Mesendoderm (in vitro differentiated cells): ENCODE results near the gene KCTD19.

Source experiments
- DNase-seq: peaks from one replicate; pipeline ENCODE4 v3.0.0; 2013
- H2AK5ac ChIP-seq: 2 replicates; pipeline ENCODE4 v1.6.1; 2013; ENCODE audit warnings: low read length, inconsistent platforms
- H2BK120ac ChIP-seq: 2 replicates; pipeline ENCODE4 v1.6.1; 2013; ENCODE audit warnings: low read depth, mild to moderate bottlenecking, low read length, moderate library complexity, mixed read lengths
- H2BK15ac ChIP-seq: replicated peaks from 2 replicates; pipeline ENCODE4 v1.6.1; 2013; ENCODE audit warnings: low read depth, mild to moderate bottlenecking, moderate library complexity
- H2BK5ac ChIP-seq: 2 replicates; pipeline ENCODE4 v1.6.1; 2013; ENCODE audit warnings: low read length, inconsistent platforms
- H3K18ac ChIP-seq: 2 replicates; pipeline ENCODE4 v1.6.1; 2013; ENCODE audit warnings: mild to moderate bottlenecking, low read length, mixed read lengths
- H3K23ac ChIP-seq: one replicate; pipeline ENCODE4 v1.6.1; 2013; ENCODE audit warnings: low read length
- H3K27ac ChIP-seq: 2 replicates; pipeline ENCODE4 v1.5.1; 2013; ENCODE audit warnings: low read depth, mild to moderate bottlenecking, inconsistent platforms, low read length, moderate library complexity
- H3K27me3 ChIP-seq: 2 replicates; pipeline ENCODE4 v1.6.1; 2013; ENCODE audit warnings: low read length, control low read depth, mild to moderate bottlenecking, inconsistent platforms; ENCODE audit not compliant: insufficient read depth, poor library complexity
- H3K36me3 ChIP-seq: 2 replicates; pipeline ENCODE4 v1.6.1; 2013; ENCODE audit warnings: low read length, inconsistent platforms; ENCODE audit not compliant: control insufficient read depth, insufficient read depth
- H3K4ac ChIP-seq: one replicate; pipeline ENCODE4 v1.6.1; 2013; ENCODE audit warnings: low read depth, mild to moderate bottlenecking, low read length, moderate library complexity
- H3K4me1 ChIP-seq: 2 replicates; pipeline ENCODE4 v1.6.1; 2013; ENCODE audit warnings: low read depth, low read length, inconsistent platforms; ENCODE audit not compliant: control insufficient read depth
- H3K4me2 ChIP-seq: 2 replicates; pipeline ENCODE4 v1.6.1; 2013; ENCODE audit warnings: low read length
- H3K4me3 ChIP-seq: 2 replicates; pipeline ENCODE4 v1.5.1; 2013; ENCODE audit warnings: mild to moderate bottlenecking, low read length
- H3K56ac ChIP-seq: one replicate; pipeline ENCODE4 v1.6.1; 2013; ENCODE audit warnings: low read length
- H3K79me1 ChIP-seq: 2 replicates; pipeline ENCODE4 v1.6.1; 2013; ENCODE audit warnings: low read length, inconsistent platforms
- H3K79me2 ChIP-seq: 2 replicates; pipeline ENCODE4 v1.6.1; 2013; ENCODE audit warnings: mild to moderate bottlenecking, low read length; ENCODE audit not compliant: control insufficient read depth, insufficient read depth
- H3K9ac ChIP-seq: 2 replicates; pipeline ENCODE4 v1.6.1; 2013; ENCODE audit warnings: low read length, inconsistent platforms
- H4K5ac ChIP-seq: one replicate; pipeline ENCODE4 v1.6.1; 2013; ENCODE audit warnings: low read length
- H4K8ac ChIP-seq: one replicate; pipeline ENCODE4 v1.6.1; 2013; ENCODE audit warnings: low read depth, mild to moderate bottlenecking, control low read depth, low read length, moderate library complexity
- WGBS: extraction: QIAGEN DNeasy Blood & Tissue Kit; methylation state at CpG from one replicate; pipeline ENCODE4 v1.1.7; 2013; ENCODE audit warnings: low lambda C conversion rate, missing lambda C conversion rate; ENCODE audit not compliant: insufficient coverage; ENCODE audit errors: extremely low coverage; 5-methylcytosine and 5-hydroxymethylcytosine counted together

KCTD19 gene

GRCh38 chr16:67241008-67241900, 85.3 kb downstream of the KCTD19 start:
- Histone ChIP-seq H3K27ac (peak overlapping the region; percentile 67), H3K79me2 (peaks cover 12% of the 10 kb centered on the region), H2BK120ac (no peak overlapping the region), H3K4me2 (no peak overlapping the region), H2BK5ac (peak overlapping the region; percentile 33), H4K5ac (no peak overlapping the region), H2AK5ac (no peak overlapping the region), H3K4me3 (no peak overlapping the region), H2BK15ac (no peak overlapping the region), H3K79me1 (peaks cover 12% of the 10 kb centered on the region), H3K27me3 (no peaks in the 10 kb centered on the region), H3K36me3 (peaks cover 2% of the 10 kb centered on the region), H3K18ac (peak overlapping the region; percentile 2), H3K4ac (peak overlapping the region; percentile 63), H4K8ac (no peak overlapping the region), H3K4me1 (peaks cover 21% of the 10 kb centered on the region), H3K56ac (peak overlapping the region; percentile 84), H3K23ac (no peak overlapping the region), H3K9ac (peak overlapping the region; percentile 53)
- WGBS, result no CpG with 5 or more reads among the region's 10 CpGs
- peak; percentile 84 for DNase-seq

GRCh38 chr16:67240506-67240905, 86.0 kb downstream of the KCTD19 start:
- H3K4ac ChIP-seq, result peak overlapping the region; percentile 8
- H3K56ac ChIP-seq, result peak overlapping the region; percentile 1
- H3K23ac ChIP-seq, result no peak overlapping the region
- peak overlapping the region; percentile 7 for H2BK5ac ChIP-seq
- no peak overlapping the region for H4K5ac ChIP-seq
- peaks cover 12% of the 10 kb centered on the region for H3K79me2 ChIP-seq
- no peak for DNase-seq
- H2BK15ac ChIP-seq, result no peak overlapping the region
- no peak overlapping the region for H2BK120ac ChIP-seq
- H3K9ac ChIP-seq, result no peak overlapping the region
- no CpG with 5 or more reads among the region's 4 CpGs for WGBS
- no peak overlapping the region for H3K27ac ChIP-seq
- H3K27me3 ChIP-seq, result no peaks in the 10 kb centered on the region
- no peak overlapping the region for H2AK5ac ChIP-seq
- H3K18ac ChIP-seq, result peak overlapping the region; percentile 2
- no peak overlapping the region for H3K4me2 ChIP-seq
- H3K4me3 ChIP-seq, result no peak overlapping the region
- peaks cover 12% of the 10 kb centered on the region for H3K79me1 ChIP-seq
- peaks cover 21% of the 10 kb centered on the region for H3K4me1 ChIP-seq
- no peak overlapping the region for H4K8ac ChIP-seq
- H3K36me3 ChIP-seq, result peaks cover 7% of the 10 kb centered on the region
